NCI-H2081 (cell line): ENCODE data around the gene TSC22D1.

Experiments used
- DNase-seq, 2 experiments: peaks; one replicate each; lab custom pipeline; 2025; lab: John Stamatoyannopoulos, UW

Gene TSC22D1

DNA sequence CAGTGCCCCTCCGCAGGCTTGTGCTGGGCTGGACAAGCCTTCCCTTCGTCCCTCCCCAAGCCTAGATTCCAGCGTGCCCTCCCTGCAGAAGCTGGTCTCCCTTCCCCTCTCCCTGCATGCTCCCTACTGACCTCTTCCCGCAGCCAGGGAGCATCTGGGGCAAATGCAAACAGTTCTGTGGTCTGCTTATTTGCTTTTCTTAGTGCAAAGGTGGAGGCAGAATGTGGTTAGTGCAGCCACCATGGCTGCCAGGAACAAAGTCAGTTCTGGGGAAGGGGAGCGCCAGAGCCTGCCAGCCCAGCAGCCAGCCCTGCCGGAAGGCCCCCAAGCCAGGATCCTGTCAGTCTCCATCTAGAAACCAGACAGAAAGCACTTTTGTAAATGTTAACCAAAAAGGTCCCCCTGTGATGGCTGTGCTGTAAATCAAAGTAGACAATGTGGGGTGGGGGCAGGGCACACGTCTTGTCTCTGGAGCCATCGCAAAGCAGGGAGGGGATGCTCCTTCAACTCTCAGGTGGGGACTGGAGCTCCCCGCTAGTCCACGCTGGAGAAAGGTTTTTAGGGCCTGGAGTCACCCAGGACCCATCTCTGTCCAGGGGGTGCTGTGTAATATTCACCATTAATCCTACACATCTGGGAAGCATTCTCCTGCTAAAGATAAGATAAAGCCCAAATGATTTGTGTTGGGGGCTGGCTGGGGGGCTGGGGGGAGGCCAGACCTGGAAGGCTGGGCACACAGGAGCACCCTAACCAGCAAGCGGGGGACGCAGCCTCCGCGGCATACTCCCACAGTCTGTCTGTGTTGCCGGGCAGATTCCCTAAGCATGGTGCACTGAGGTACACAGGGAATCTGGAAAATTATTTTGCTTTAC is 171.6 kb downstream of the TSC22D1 start:
- peak in 1 of 2 experiments; percentile 28 for DNase-seq

DNA sequence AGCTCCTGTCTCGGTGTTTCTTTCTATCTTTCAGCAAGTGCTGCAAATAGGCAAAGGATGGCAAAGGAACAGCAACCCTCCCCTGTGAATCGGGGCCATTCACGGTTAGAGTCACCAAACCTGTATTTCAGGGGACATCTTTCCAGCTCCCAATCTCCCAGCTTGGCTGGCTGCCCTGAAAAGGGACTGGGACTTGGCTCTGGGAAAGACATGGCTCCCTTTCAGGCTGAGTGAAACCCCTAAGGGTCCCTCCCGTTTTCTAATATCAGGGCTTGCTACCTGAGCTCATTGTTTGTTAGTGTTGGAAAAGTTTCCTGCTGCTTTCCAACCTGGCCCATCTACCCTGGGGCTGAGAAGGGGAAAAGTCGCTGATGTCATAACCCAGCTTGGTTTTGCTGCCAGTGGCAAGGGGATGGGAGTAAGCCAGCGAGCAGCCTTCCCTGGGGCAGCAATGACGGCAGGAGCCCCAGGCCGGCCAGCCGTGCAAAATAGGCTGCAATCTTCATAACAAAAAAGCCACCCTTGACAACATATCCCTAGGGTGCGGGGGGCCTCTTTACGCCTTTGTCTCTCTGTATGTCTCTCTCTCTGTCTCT is 172.6 kb downstream of the TSC22D1 start:
- DNase-seq, result peak; percentile 61 to 64

GRCh38 chr13:44402899-44403445 is 173.2 kb downstream of the TSC22D1 start:
- DNase-seq, result peak in 1 of 2 experiments; percentile 37

- no peak for DNase-seq
Measured at GRCh38 chr13:44401577-44401976, 174.6 kb downstream of the TSC22D1 start.

DNA sequence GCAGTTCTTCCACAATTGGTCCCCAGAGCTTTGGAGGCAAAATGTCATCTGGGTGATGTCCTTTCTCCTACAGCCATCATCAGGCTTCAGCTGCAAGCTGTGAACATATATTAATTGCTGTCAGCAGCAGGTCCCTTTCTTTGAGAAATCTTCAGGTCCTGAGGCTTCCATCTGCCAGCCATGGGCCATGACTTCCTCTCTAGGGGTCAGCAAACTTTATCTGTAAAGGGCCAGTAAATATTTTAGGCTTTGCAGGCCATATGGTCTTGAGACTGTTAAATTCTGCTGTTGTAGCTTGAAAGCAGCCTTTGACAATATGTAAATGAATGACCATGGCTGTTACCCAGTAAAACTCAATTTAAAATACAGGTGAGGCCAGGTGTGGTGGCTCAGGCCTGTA is 175.4 kb downstream of the TSC22D1 start:
- DNase-seq, result no peak

GRCh38 chr13:44399074-44399473 is 177.1 kb downstream of the TSC22D1 start:
- DNase-seq, result peak; percentile 56 to 85

DNA sequence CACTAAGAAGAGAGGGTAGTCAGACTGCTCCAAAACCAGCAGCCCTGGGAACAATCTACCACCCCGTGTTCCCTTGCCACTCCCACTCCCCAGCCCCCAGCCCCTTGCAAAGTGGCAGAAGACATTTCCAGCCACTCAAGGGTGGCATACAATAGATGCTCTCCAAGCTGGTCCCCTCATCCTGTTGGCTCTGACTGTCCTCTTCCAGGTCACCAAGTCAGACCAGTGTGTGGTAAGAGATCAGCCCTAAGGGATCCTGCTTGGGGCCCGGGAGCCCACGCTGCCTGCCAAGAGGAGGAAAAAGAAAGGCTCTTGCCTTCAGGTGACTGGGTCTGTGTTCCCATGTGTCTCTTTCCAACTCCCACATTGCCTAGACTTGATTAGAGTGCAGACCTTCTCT is 177.5 kb downstream of the TSC22D1 start:
- DNase-seq, result no peak

DNA sequence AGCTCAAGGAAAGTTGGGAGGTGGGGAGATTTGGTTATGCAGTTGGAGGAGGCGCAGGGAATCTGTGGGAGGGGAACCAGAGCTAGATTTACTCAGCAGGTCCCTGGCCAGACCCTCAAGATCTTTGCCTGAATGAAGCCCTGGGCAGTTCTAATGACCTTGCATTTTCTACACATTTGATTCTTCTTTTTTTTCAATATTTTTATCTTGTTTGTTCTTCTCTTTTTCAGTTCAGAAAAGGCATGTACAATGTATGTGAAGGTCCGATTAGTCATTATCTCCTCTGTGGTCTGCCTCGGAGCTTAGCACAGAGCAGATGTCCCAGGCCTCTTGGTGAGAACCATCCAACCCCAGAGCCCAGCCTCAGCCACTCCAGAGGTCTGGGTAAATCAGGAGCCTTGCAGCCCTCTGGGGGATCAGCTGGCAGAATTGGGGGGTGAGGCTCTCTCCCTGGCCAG is 178.3 kb downstream of the TSC22D1 start:
- DNase-seq, result no peak

- no peak for DNase-seq
Measured at GRCh38 chr13:44396701-44397580, 179.2 kb downstream of the TSC22D1 start.

DNA sequence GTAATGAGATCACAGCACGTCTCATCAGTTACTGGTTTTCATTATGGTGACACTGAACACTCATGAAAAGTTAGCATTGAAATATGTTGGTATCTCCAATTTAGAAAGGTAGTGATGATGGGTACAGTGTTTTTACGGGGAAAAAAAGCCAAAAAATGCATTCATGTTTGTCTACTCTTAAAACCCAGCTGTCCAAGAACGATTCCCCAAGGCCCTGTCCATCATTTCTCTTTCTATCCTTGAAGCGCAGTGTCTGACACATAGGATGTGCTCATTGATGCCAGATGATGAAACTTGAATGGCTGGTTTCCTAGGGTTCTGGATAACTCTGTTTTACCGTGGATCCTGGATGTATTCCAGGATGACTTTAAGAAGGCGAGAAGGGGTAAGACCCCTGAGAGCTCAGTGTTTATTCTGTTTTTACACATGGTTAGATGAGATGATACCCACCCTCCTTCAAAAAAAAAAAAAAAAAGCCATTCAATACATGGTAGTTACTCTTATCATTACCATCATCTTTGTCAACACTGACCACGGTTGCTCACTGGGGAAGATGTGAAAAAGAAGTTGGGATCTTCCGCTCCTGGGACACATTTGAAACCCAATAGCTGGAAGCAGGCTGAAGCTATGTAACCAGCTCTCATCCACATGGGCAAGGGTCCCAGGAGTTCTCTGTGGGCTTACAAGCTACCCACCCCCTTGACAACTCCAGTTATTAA is 180.0 kb downstream of the TSC22D1 start:
- no peak for DNase-seq

GRCh38 chr13:44394658-44395057 is 181.5 kb downstream of the TSC22D1 start:
- DNase-seq, result no peak

- peak in 1 of 2 experiments; percentile 38 for DNase-seq
Measured at GRCh38 chr13:44393391-44393790, 182.7 kb downstream of the TSC22D1 start.

- no peak for DNase-seq
Measured at GRCh38 chr13:44389876-44390275, 186.3 kb downstream of the TSC22D1 start.

GRCh38 chr13:44389060-44389666 is 187.0 kb downstream of the TSC22D1 start:
- no peak for DNase-seq

GRCh38 chr13:44388427-44389059 is 187.6 kb downstream of the TSC22D1 start:
- DNase-seq, result no peak

GRCh38 chr13:44386913-44387556 is 189.1 kb downstream of the TSC22D1 start:
- DNase-seq, result no peak

DNA sequence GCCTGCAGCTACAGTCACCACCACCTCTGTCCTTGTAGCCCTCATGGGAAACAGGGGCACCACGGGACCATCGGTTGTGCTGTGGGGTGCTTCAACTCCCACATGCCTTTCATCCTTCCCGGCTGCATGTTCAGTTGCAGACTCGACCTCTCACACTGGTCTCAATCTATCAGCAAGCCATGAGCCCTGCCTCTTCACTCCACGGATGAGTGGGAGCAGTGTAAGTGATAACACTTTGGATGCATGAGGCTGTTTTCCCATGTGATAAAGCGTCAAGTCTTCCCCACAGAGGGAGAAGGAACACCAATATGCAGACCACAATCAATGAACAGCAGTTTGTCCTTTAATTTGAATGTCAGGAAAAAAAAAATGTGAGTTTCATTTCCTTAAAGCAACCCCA is 190.3 kb downstream of the TSC22D1 start:
- no peak for DNase-seq

- DNase-seq, result no peak
Measured at GRCh38 chr13:44385401-44385800, 190.7 kb downstream of the TSC22D1 start.

GRCh38 chr13:44384778-44385177 is 191.4 kb downstream of the TSC22D1 start:
- no peak for DNase-seq

DNA sequence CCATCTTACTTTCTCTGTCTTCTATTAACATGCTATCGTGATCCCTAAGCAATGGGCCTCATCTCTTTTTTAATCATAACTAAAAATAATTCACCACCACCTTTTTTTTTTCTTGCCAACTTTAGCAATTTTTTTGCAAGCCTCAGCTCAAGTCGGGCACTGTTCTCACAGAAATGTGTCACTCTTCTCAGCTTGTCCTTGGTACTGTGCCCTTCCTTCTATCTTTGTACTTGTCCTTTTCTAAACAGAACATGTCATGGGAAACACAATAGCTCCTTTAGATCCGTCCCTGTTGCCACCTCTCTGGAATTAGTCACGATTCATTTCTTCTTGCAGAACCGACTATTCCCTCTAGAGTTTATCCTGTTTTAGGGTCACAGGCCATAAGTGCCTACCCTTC is 192.2 kb downstream of the TSC22D1 start:
- DNase-seq, result no peak
